Peyer's patch (tissue), 4 donors: ENCODE results near the gene ADAM15.

ENCODE experiments used
- CTCF ChIP-seq, 6 experiments: fragments of 450-650 bp in 4 of 6; fragments of 200-600 bp in 2 of 6; sonication (generic) in 1 of 6; IDR thresholded peaks; one replicate each; pipeline ENCODE4 v1.5.1; 2017 to 2019; ENCODE audit warnings: antibody characterized with exemption in 6 of 6, mild to moderate bottlenecking in 3 of 6, moderate library complexity in 1 of 6
- POLR2A ChIP-seq, 2 donors: fragments of 450-650 bp; IDR thresholded peaks; one replicate each; pipeline ENCODE4 v1.5.1; 2017; ENCODE audit warnings: antibody characterized with exemption in 2 of 2, mild to moderate bottlenecking in 2 of 2, moderate library complexity in 2 of 2

- TF ChIP-seq CTCF (IDR thresholded peaks at IDR 0.05) (no peak), POLR2A (IDR thresholded peaks at IDR 0.05) (no peak)
Observed at GRCh38 chr1:155077346-155077745, 26.2 kb downstream of the ADAM15 start.
